HEK293 (cell line): Measurements from ENCODE around the gene GRN.

ENCODE experiments used
- CTCF ChIA-PET: fragments of 350-600 bp; formaldehyde crosslinking; extraction: SDS; loops from one replicate; lab custom pipeline; 2021; ENCODE audit warnings: antibody characterized with exemption; lab: Yijun Ruan, JAX
- POLR2A ChIA-PET: fragments of 300-600 bp; formaldehyde crosslinking; extraction: SDS; loops from one replicate; lab custom pipeline; 2020; ENCODE audit warnings: antibody characterized with exemption, inconsistent platforms; lab: Yijun Ruan, JAX
- H3K27ac ChIP-seq: fragments of 200-500 bp; sonication (Bioruptor generic); 2 replicates; pipeline ENCODE4 v1.5.1; 2014; ENCODE audit warnings: low read depth, low read length, control low read depth, inconsistent platforms; ENCODE audit errors: extremely low read depth
- H3K36me3 ChIP-seq, 2 experiments: fragments of 200-500 bp in 1 of 2; sonication (Bioruptor generic) in 1 of 2; 1 replicate in 1 of 2; 2 replicates in 1 of 2; pipeline ENCODE4 v1.5.1; 2014 to 2017; ENCODE audit warnings: inconsistent platforms in 2 of 2, low read length in 2 of 2; ENCODE audit not compliant: control insufficient read depth in 2 of 2, insufficient read depth in 1 of 2
- H3K4me1 ChIP-seq: fragments of 200-500 bp; sonication (Bioruptor generic); 2 replicates; pipeline ENCODE4 v1.5.1; 2014; ENCODE audit warnings: mild to moderate bottlenecking, low read length, inconsistent platforms; ENCODE audit not compliant: control insufficient read depth, insufficient read depth
- H3K4me3 ChIP-seq: 2 replicates; pipeline ENCODE4 v1.5.1; 2011; ENCODE audit warnings: low read depth, mild to moderate bottlenecking, control low read depth, low read length, moderate library complexity
- H3K9me3 ChIP-seq: fragments of 200-500 bp; sonication (Bioruptor generic); 2 replicates; pipeline ENCODE4 v1.5.1; 2014; ENCODE audit warnings: low read depth, low read length, inconsistent platforms; ENCODE audit not compliant: control insufficient read depth, insufficient read depth
- BCL11B ChIP-seq: fragments of 450-650 bp; formaldehyde crosslinking; IDR thresholded peaks from 2 replicates; pipeline ENCODE4 v1.5.1; 2016; ENCODE audit warnings: low read depth, missing biosample characterization, missing genetic modification characterization
- SP2 ChIP-seq: fragments of 450-650 bp; formaldehyde crosslinking; IDR thresholded peaks from 2 replicates; pipeline ENCODE4 v1.5.1; 2016; ENCODE audit warnings: missing biosample characterization, missing genetic modification characterization
- TCF7L2 ChIP-seq: IDR thresholded peaks from 2 replicates; pipeline ENCODE4 v1.6.1; 2011; ENCODE audit warnings: low read depth, mild to moderate bottlenecking, inconsistent platforms, low read length, moderate library complexity, borderline replicate concordance
- WT1 ChIP-seq: fragments of 450-650 bp; formaldehyde crosslinking; IDR thresholded peaks from 2 replicates; pipeline ENCODE4 v1.5.1; 2016; ENCODE audit warnings: missing biosample characterization, missing genetic modification characterization
- YY2 ChIP-seq: fragments of 450-650 bp; formaldehyde crosslinking; IDR thresholded peaks from 2 replicates; pipeline ENCODE4 v1.5.1; 2016; ENCODE audit warnings: missing biosample characterization, missing genetic modification characterization
- ZNF174 ChIP-seq: fragments of 450-650 bp; formaldehyde crosslinking; IDR thresholded peaks from 2 replicates; pipeline ENCODE4 v1.5.0; 2017; ENCODE audit warnings: missing biosample characterization, mild to moderate bottlenecking, missing genetic modification characterization
- ZNF350 ChIP-seq: fragments of 450-650 bp; formaldehyde crosslinking; IDR thresholded peaks from 2 replicates; pipeline ENCODE4 v1.5.0; 2017; ENCODE audit warnings: missing biosample characterization, mild to moderate bottlenecking, missing genetic modification characterization
- ZNF354C ChIP-seq: fragments of 450-650 bp; formaldehyde crosslinking; IDR thresholded peaks from 2 replicates; pipeline ENCODE4 v1.5.1; 2016; ENCODE audit warnings: missing biosample characterization, missing genetic modification characterization, low read depth, borderline replicate concordance
- ZNF48 ChIP-seq: fragments of 450-650 bp; formaldehyde crosslinking; IDR thresholded peaks from 2 replicates; pipeline ENCODE4 v1.5.1; 2016; ENCODE audit warnings: missing biosample characterization, missing genetic modification characterization
- ZNF521 ChIP-seq: fragments of 450-650 bp; formaldehyde crosslinking; IDR thresholded peaks from 2 replicates; pipeline ENCODE4 v1.5.1; 2017; ENCODE audit warnings: missing biosample characterization, mild to moderate bottlenecking, missing genetic modification characterization
- ZNF530 ChIP-seq: fragments of 450-650 bp; formaldehyde crosslinking; IDR thresholded peaks from 2 replicates; pipeline ENCODE4 v1.5.1; 2016; ENCODE audit warnings: low read depth, missing biosample characterization, missing genetic modification characterization
- ZNF623 ChIP-seq: fragments of 450-650 bp; formaldehyde crosslinking; IDR thresholded peaks from 2 replicates; pipeline ENCODE4 v1.5.1; 2016; ENCODE audit warnings: missing biosample characterization, missing genetic modification characterization
- ZNF677 ChIP-seq: fragments of 450-650 bp; IDR thresholded peaks from 2 replicates; pipeline ENCODE4 v1.5.0; 2018; ENCODE audit warnings: missing biosample characterization, mild to moderate bottlenecking, missing genetic modification characterization, moderate library complexity
- ZNF76 ChIP-seq: fragments of 450-650 bp; formaldehyde crosslinking; IDR thresholded peaks from 2 replicates; pipeline ENCODE4; 2016; ENCODE audit warnings: low read depth, missing biosample characterization, missing genetic modification characterization, borderline replicate concordance
- ZNF837 ChIP-seq: fragments of 450-650 bp; formaldehyde crosslinking; IDR thresholded peaks from 2 replicates; pipeline ENCODE4 v1.5.1; 2016; ENCODE audit warnings: missing biosample characterization, missing genetic modification characterization
- ZSCAN16 ChIP-seq: fragments of 450-650 bp; formaldehyde crosslinking; IDR thresholded peaks from 2 replicates; pipeline ENCODE4 v1.5.1; 2016; ENCODE audit warnings: missing biosample characterization, missing genetic modification characterization
- TF ChIP-seq, protein P1 (sequence below): fragments of 450-650 bp; formaldehyde crosslinking; IDR thresholded peaks from 2 replicates; pipeline ENCODE4; 2016; ENCODE audit warnings: missing biosample characterization, missing genetic modification characterization
- TF ChIP-seq, protein P2 (sequence below): fragments of 450-650 bp; formaldehyde crosslinking; IDR thresholded peaks from 2 replicates; pipeline ENCODE4 v1.5.1; 2016; ENCODE audit warnings: missing biosample characterization, missing genetic modification characterization
- TF ChIP-seq, protein P3 (sequence below): fragments of 450-650 bp; formaldehyde crosslinking; IDR thresholded peaks from 2 replicates; pipeline ENCODE4 v1.5.1; 2016; ENCODE audit warnings: missing biosample characterization, missing genetic modification characterization
- TF ChIP-seq, protein P4 (sequence below): fragments of 450-650 bp; formaldehyde crosslinking; IDR thresholded peaks from 2 replicates; pipeline ENCODE4 v1.5.1; 2016; ENCODE audit warnings: missing biosample characterization, missing genetic modification characterization

GRN gene

DNA sequence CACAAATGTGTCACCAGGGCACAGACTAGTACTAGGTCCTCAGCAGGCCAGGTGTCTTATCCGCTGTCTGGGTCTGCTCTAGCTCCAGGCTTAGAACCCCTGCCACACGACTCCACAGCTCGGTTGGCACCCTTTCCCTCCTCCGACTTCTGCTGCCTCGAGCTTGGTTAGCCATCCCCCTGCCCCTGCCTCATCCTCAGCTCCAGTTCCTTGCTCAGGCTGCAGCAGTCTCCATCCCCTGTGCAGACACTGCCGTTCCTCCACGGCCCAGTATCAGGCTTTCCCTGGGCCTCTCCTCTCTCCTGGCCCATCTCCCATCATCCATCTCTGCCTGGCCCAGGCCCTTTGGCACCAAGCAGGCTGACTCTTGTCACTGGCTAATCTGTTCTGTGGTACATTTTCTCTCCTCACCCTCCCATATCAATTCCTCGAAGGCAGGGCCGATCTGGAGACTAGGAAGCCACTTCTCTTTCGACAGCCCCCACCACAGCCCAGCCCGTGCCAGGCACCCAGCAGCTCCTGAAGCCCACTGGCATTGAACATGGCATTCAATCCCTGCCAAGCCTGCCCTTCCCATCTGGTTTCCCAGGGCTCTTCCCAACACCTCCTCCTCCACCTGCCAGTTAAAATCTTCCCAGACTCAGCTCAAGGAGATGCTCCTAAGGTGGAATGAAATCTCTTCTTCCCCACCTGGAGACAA is 1.4 kb upstream of the GRN start:
- H3K9me3 ChIP-seq, result no peaks in the 10 kb centered on the region
- POLR2A ChIA-PET, result interaction anchor here (1.0 to 2.5 kb wide), 5 partner anchors 18 to 159 kb away, joined by 4 to 23 read pairs (median 5); partner anchors contain the start of genes FAM171A2, GPATCH8 and TMUB2
- CTCF ChIA-PET, result interaction anchor here (3.1 to 3.3 kb wide), 2 partner anchors 13 to 132 kb away, joined by 13 to 27 read pairs; no protein-coding TSS in a partner anchor
- H3K4me1 ChIP-seq, result no peaks in the 10 kb centered on the region
- H3K4me3 ChIP-seq, result no peak overlapping the region
- no peak overlapping the region for H3K27ac ChIP-seq
- peaks cover 0 to 4% of the 10 kb centered on the region in 2 experiments; a peak in 1 of 3 replicates for H3K36me3 ChIP-seq
- TF ChIP-seq ZNF48 (tag by site-specific recombination), result no peak
- TF ChIP-seq, protein P1, sequence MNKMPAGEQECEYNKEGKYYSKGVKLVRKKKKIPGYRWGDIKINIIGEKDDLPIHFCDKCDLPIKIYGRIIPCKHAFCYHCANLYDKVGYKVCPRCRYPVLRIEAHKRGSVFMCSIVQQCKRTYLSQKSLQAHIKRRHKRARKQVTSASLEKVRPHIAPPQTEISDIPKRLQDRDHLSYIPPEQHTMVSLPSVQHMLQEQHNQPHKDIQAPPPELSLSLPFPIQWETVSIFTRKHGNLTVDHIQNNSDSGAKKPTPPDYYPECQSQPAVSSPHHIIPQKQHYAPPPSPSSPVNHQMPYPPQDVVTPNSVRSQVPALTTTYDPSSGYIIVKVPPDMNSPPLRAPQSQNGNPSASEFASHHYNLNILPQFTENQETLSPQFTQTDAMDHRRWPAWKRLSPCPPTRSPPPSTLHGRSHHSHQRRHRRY (tag by site-specific recombination), result no peak
- no peak for TF ChIP-seq SP2 (tag by site-specific recombination)
- TF ChIP-seq, protein P2, sequence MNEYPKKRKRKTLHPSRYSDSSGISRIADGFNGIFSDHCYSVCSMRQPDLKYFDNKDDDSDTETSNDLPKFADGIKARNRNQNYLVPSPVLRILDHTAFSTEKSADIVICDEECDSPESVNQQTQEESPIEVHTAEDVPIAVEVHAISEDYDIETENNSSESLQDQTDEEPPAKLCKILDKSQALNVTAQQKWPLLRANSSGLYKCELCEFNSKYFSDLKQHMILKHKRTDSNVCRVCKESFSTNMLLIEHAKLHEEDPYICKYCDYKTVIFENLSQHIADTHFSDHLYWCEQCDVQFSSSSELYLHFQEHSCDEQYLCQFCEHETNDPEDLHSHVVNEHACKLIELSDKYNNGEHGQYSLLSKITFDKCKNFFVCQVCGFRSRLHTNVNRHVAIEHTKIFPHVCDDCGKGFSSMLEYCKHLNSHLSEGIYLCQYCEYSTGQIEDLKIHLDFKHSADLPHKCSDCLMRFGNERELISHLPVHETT (tag by site-specific recombination), result no peak
- no peak for TF ChIP-seq ZNF837
- TF ChIP-seq, protein P3, sequence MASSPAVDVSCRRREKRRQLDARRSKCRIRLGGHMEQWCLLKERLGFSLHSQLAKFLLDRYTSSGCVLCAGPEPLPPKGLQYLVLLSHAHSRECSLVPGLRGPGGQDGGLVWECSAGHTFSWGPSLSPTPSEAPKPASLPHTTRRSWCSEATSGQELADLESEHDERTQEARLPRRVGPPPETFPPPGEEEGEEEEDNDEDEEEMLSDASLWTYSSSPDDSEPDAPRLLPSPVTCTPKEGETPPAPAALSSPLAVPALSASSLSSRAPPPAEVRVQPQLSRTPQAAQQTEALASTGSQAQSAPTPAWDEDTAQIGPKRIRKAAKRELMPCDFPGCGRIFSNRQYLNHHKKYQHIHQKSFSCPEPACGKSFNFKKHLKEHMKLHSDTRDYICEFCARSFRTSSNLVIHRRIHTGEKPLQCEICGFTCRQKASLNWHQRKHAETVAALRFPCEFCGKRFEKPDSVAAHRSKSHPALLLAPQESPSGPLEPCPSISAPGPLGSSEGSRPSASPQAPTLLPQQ, result no peak
- no peak for TF ChIP-seq ZSCAN16 (tag by site-specific recombination)
- TF ChIP-seq TCF7L2, result no peak
- no peak for TF ChIP-seq ZNF174 (tag by site-specific recombination)
- no peak for TF ChIP-seq ZNF350 (tag by site-specific recombination)
- no peak for TF ChIP-seq YY2 (tag by site-specific recombination)
- TF ChIP-seq WT1, result no peak
- TF ChIP-seq ZNF677, result no peak
- TF ChIP-seq ZNF530, result no peak
- TF ChIP-seq ZNF623, result no peak
- no peak for TF ChIP-seq BCL11B (tag by site-specific recombination)
- TF ChIP-seq ZNF76 (tag by site-specific recombination), result no peak
- no peak for TF ChIP-seq ZNF521
- TF ChIP-seq, protein P4, sequence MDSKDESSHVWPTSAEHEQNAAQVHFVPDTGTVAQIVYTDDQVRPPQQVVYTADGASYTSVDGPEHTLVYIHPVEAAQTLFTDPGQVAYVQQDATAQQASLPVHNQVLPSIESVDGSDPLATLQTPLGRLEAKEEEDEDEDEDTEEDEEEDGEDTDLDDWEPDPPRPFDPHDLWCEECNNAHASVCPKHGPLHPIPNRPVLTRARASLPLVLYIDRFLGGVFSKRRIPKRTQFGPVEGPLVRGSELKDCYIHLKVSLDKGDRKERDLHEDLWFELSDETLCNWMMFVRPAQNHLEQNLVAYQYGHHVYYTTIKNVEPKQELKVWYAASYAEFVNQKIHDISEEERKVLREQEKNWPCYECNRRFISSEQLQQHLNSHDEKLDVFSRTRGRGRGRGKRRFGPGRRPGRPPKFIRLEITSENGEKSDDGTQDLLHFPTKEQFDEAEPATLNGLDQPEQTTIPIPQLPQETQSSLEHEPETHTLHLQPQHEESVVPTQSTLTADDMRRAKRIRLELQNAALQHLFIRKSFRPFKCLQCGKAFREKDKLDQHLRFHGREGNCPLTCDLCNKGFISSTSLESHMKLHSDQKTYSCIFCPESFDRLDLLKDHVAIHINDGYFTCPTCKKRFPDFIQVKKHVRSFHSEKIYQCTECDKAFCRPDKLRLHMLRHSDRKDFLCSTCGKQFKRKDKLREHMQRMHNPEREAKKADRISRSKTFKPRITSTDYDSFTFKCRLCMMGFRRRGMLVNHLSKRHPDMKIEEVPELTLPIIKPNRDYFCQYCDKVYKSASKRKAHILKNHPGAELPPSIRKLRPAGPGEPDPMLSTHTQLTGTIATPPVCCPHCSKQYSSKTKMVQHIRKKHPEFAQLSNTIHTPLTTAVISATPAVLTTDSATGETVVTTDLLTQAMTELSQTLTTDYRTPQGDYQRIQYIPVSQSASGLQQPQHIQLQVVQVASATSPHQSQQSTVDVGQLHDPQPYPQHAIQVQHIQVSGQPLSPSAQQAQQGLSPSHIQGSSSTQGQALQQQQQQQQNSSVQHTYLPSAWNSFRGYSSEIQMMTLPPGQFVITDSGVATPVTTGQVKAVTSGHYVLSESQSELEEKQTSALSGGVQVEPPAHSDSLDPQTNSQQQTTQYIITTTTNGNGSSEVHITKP, result no peak
- no peak for TF ChIP-seq ZNF354C (tag by site-specific recombination)
